Lower leg skin (tissue), 4 donors: ENCODE results near the gene LCK. TPM values are rescaled to one million over a fixed set of nuclear protein-coding genes. Genes with fewer than 3 reads are reported as not detected.

Source experiments
- DNase-seq, 2 donors: peaks; one replicate each; pipeline ENCODE4 v3.0.0-alpha.2; 2019; ENCODE audit warnings: low spot score in 2 of 2
- H3K4me3 ChIP-seq: fragments of 200-600 bp; sonication (generic); 2 replicates; pipeline ENCODE4 v1.5.1; 2017; ENCODE audit warnings: mild to moderate bottlenecking, low read depth; ENCODE audit not compliant: poor library complexity, severe bottlenecking
- POLR2A ChIP-seq, 2 donors: fragments of 450-650 bp; IDR thresholded peaks; one replicate each; pipeline ENCODE4 v1.6.1; 2016 to 2017; ENCODE audit warnings: antibody characterized with exemption in 2 of 2, mild to moderate bottlenecking in 1 of 2, moderate library complexity in 1 of 2
- WGBS, 2 donors: methylation state at CpG; one replicate each; pipeline ENCODE4 v1.1.5; 2018; 5-methylcytosine and 5-hydroxymethylcytosine counted together
- intact Hi-C: fragments of 100-400 bp; cut with DNase I; formaldehyde crosslinking; loops from one replicate; pipeline ENCODE4 v1.15.0; 2023; ENCODE audit warnings: low total_unique reads
- total RNA-seq, 4 donors: library from RNA; depleted of rRNA; stranded (reverse); fragments of >200 nt; gene quantifications; one replicate each; pipeline ENCODE4 v1.1.0, GENCODE V29; 2016
- TF ChIP-seq, protein P1 (sequence below), 3 donors: fragments of 450-650 bp; IDR thresholded peaks; one replicate each; pipeline ENCODE4 v1.5.1; 2016; ENCODE audit warnings: antibody characterized with exemption in 3 of 3, mild to moderate bottlenecking in 3 of 3, moderate library complexity in 2 of 3

LCK gene
- total RNA-seq, 4 donors from 2014 or later, result 0.25 to 3.0 (median 2.0) TPM

DNA sequence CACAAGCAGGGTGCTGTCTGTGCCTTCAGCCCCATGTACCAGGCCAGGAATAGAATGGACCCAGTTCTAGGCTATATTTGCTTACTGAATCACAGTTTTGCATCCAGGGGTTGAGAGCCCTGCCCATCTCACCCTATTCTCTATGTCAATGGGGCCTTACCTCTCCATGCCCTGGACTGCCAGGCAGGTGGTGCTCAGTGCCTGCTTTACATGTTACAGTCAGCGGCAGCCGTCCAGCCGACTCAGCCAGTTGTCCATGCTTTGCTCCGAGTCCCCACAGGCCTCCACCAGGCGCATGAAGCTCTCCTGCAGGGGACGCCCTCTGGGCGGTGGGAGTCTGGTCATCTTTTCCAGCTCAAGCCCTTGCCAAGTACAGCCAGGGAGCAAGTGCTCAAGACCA, 16.3 kb upstream of the LCK start:
- WGBS, 2 donors, result 90 to 91% methylated on average over 7 of the region's 7 CpGs
- intact Hi-C loops, result no loop called here

DNA sequence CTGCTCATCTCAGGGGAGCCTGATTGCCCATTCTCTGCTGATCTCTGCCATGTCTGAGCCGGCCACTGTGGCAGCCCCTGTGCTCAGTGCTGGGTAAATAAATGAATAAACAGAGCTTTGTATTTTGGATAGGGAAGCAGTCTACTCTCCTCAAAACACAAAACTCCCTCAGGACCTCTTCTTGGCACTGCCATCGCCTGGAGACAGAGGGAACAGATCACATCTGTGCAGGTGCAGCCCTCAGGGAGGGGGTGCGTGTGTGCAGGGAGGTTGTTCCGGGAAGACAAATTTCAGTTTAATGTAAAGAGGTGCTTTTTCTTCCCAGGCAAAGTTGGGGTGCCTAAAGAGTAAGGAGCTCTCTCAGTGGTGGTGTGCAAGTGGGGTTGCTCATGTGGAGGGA, 11.7 kb upstream of the LCK start:
- no peak for TF ChIP-seq POLR2A (IDR thresholded peaks at IDR 0.05)
- TF ChIP-seq, protein P1, sequence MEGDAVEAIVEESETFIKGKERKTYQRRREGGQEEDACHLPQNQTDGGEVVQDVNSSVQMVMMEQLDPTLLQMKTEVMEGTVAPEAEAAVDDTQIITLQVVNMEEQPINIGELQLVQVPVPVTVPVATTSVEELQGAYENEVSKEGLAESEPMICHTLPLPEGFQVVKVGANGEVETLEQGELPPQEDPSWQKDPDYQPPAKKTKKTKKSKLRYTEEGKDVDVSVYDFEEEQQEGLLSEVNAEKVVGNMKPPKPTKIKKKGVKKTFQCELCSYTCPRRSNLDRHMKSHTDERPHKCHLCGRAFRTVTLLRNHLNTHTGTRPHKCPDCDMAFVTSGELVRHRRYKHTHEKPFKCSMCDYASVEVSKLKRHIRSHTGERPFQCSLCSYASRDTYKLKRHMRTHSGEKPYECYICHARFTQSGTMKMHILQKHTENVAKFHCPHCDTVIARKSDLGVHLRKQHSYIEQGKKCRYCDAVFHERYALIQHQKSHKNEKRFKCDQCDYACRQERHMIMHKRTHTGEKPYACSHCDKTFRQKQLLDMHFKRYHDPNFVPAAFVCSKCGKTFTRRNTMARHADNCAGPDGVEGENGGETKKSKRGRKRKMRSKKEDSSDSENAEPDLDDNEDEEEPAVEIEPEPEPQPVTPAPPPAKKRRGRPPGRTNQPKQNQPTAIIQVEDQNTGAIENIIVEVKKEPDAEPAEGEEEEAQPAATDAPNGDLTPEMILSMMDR (IDR thresholded peaks at IDR 0.05), result no peak
- WGBS, 2 donors, result 45 to 54% methylated on average over 4 of the region's 4 CpGs
- intact Hi-C loops, result no loop called here
- DNase-seq, result no peak
- H3K4me3 ChIP-seq, result no peak overlapping the region

More for the DNA sequence above, 16.3 kb upstream of the LCK start:
- DNase-seq, result no peak
- H3K4me3 ChIP-seq, result no peak overlapping the region
- TF ChIP-seq, protein P1 (IDR thresholded peaks at IDR 0.05), result no peak
- TF ChIP-seq POLR2A (IDR thresholded peaks at IDR 0.05), result no peak

DNA sequence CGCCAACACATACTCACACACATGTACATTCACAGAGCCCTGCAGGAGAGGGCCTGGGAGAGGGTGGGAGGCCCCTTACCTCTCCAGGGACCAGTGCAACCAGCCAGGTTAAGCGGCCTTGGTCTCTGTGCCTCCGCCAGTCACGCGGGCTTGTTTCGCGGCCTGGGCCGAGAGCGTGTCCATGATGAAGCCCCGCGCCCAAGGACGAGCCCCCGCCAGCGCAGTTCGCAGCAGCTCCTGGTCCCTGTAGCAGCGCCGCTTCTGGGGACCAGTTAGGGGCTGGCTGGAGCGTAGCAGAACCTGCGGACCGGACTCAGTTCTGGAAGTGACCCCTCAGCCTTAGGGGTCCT, 11.3 kb upstream of the LCK start:
- no peak overlapping the region for H3K4me3 ChIP-seq
- 61 to 63% methylated on average over 9 to 20 of the region's 20 CpGs for WGBS, 2 donors
- no peak for DNase-seq
- intact Hi-C loops, result no loop called here
- TF ChIP-seq POLR2A (IDR thresholded peaks at IDR 0.05), result no peak
- TF ChIP-seq, protein P1 (IDR thresholded peaks at IDR 0.05), result no peak

DNA sequence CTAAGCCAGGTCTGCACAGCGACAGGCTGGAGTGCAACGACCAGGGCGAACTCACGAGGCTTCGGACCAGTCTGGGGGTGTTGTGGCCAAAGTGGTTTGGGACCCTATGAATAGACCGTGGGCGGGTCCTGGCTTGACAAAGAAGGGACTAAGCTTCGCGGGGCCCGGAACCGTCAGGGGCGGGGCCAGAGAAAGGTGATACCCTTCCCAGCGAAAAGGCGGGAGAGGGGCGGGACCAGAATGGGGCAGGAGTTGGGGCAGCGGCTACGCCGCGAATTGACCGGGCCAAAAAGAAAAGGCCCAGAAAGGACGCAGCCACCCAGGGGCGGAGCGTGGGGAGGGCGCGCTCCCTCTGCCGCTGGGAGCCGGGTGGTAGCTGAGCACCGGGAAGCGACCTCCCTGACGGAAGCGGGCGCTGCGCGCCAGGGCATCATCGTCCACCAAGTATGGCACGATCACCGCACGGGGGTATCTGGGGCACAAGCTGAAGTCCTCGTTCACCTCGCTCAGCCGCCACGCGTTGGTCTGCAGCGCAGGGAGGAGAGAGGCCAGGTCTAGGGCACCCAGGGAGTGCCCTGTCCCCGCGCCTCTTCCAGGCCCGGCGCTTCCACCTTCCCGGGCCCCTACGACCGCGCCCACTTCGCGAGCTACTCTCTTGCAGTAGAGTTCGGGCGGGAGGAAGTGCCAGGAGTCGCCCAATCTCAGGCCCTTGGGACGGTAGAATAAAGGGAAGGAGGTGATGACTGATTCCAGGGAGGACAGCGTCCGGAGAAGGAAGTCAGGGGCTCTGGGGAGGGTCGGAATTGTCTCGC, 10.7 kb upstream of the LCK start:
- TF ChIP-seq, protein P1 (IDR thresholded peaks at IDR 0.05), result no peak
- TF ChIP-seq POLR2A (IDR thresholded peaks at IDR 0.05), result no peak
- 4 to 6% methylated on average over 44 to 57 of the region's 62 CpGs for WGBS, 2 donors
- intact Hi-C loops, result no loop called here
- peak in 1 of 2 donors; percentile 95 for DNase-seq
- peak overlapping the region; percentile 36 for H3K4me3 ChIP-seq

DNA sequence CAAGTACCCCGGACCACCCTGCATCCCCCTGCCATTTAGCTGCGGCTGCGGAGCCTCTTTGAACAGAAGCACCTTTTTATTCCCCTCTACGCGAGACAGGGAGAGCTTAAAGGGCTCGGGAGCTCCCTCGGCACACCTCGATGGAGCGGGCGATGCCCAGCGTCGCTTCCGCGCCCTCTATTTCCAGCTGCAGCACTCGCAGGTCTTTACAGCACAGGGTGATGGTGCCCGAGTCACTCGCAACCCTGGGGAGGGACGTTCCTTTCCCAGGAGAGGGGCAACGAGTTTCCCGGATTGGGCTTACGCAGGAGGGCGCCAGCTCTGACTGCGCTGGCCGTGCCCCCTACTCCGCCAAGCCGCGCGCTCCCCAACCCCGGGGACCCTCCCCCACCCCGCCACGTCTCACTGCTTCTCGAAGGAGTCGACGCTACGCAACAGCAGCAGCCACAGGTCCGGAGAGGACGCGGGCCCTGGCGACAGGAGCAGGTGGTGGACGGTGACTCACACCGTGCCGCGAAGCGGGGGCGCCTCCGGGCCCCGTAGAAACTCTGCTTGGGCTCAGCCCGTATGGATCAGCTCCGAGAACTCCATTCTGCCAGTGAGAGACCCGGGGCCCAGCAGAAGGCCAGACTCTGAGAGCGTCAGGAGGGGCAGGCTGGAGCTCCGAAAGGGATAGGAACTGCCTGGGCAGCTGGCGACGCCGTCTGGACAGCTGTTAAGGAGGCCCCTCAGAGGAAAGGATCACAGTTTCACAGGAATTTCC, 9.9 kb upstream of the LCK start:
- intact Hi-C loops, result no loop called here
- WGBS, 2 donors, result 2% methylated on average over 20 to 33 of the region's 55 CpGs
- peak overlapping the region; percentile 36 for H3K4me3 ChIP-seq
- peak in 1 of 2 donors; percentile 91 for DNase-seq
- TF ChIP-seq, protein P1 (IDR thresholded peaks at IDR 0.05), result no peak
- TF ChIP-seq POLR2A (IDR thresholded peaks at IDR 0.05), result no peak
